Iris pigment epithelial cell (primary cell): Measurements from ENCODE around the gene CYTH2.
"Not testable (repeated sequence)": the region's sequence is repeated elsewhere in the genome, so short reads cannot be mapped to it uniquely, and the experiment has no call there.

ENCODE experiments used
- DNase-seq: peaks from one replicate; pipeline ENCODE4 v3.0.0-alpha.2; 2011; ENCODE audit warnings: low read depth

The CYTH2 gene

GRCh38 chr19:48477067-48477685, 8.0 kb downstream of the CYTH2 start:
- DNase-seq = no peak

GRCh38 chr19:48477698-48478338, 8.6 kb downstream of the CYTH2 start:
- no peak for DNase-seq

- DNase-seq = no peak
Measured at GRCh38 chr19:48478339-48479256, 9.4 kb downstream of the CYTH2 start.

GRCh38 chr19:48479686-48480085, 10.5 kb downstream of the CYTH2 start:
- DNase-seq = no peak

- DNase-seq = peak; percentile 30
Measured at GRCh38 chr19:48480183-48480557, 11.0 kb downstream of the CYTH2 start.

GRCh38 chr19:48480558-48481500, 11.7 kb downstream of the CYTH2 start:
- peak; percentile 44 for DNase-seq

- no peak for DNase-seq
Measured at GRCh38 chr19:48481846-48482639, 12.9 kb downstream of the CYTH2 start.

- no peak for DNase-seq
Measured at GRCh38 chr19:48483301-48483700, 14.1 kb downstream of the CYTH2 start.

- DNase-seq = no peak
Measured at GRCh38 chr19:48484247-48484893, 15.2 kb downstream of the CYTH2 start.

- DNase-seq = no peak
Measured at GRCh38 chr19:48484931-48485612, 15.9 kb downstream of the CYTH2 start.

GRCh38 chr19:48486706-48487105, 17.5 kb downstream of the CYTH2 start:
- DNase-seq = not testable (repeated sequence)

- DNase-seq = no peak
Measured at GRCh38 chr19:48487544-48487943, 18.4 kb downstream of the CYTH2 start.

- peak; percentile 25 for DNase-seq
Measured at GRCh38 chr19:48487948-48488347, 18.8 kb downstream of the CYTH2 start.

GRCh38 chr19:48488478-48488877, 19.3 kb downstream of the CYTH2 start:
- not testable (repeated sequence) for DNase-seq

GRCh38 chr19:48489608-48490216, 20.5 kb downstream of the CYTH2 start:
- DNase-seq = peak; percentile 35

GRCh38 chr19:48490981-48491792, 22.0 kb downstream of the CYTH2 start:
- no peak for DNase-seq

GRCh38 chr19:48491793-48492123, 22.6 kb downstream of the CYTH2 start:
- DNase-seq = no peak

GRCh38 chr19:48492925-48493717, 24.0 kb downstream of the CYTH2 start:
- peak; percentile 98 for DNase-seq
